ENCODE data around the gene AKAP3.

- TF ChIP-seq CTCF (IDR thresholded peaks at IDR 0.05; ENCODE audit: low read depth, low read length, poor library complexity, severe bottlenecking) (no peak), EZH2phosphoT487 (IDR thresholded peaks at IDR 0.05; ENCODE audit: borderline replicate concordance, low read length) (no peak)
Measured at GRCh38 chr12:4648104-4648500, 749 bp downstream of the AKAP3 start.

Measured in DOHH2 (cell line).